H1 (cell line): ENCODE data around the gene CSF2. TPM values are rescaled to one million over a fixed set of nuclear protein-coding genes. Genes with fewer than 3 reads are reported as not detected.

Experiments
- CTCF ChIA-PET: fragments of 300-600 bp; sonication (Branson Sonifier 250); formaldehyde crosslinking; loops from one replicate; lab custom pipeline; 2021; ENCODE audit not compliant: partially characterized antibody; lab: Charles Lee
- POLR2A ChIA-PET: fragments of 300-600 bp; sonication (Branson Sonifier 250); formaldehyde crosslinking; loops from one replicate; lab custom pipeline; 2021; ENCODE audit warnings: inconsistent platforms; ENCODE audit not compliant: partially characterized antibody; lab: Charles Lee
- DNase-seq, 2 experiments: peaks; one replicate each; pipeline versions ENCODE4 v3.0.0 to v3.0.0-alpha.2; 2010 to 2022; ENCODE audit warnings: low spot score in 2 of 2, low read depth in 1 of 2, mixed read lengths in 1 of 2
- FAIRE-seq: peaks from 2 replicates; lab custom pipeline; 2011; peaks lifted over from hg19 to GRCh38; lab: Jason Lieb, UNC
- H2AFZ ChIP-seq: 2 replicates; pipeline ENCODE4 v1.8.1; 2012; ENCODE audit warnings: low read length, inconsistent platforms
- H2AK5ac ChIP-seq: 2 replicates; pipeline ENCODE4 v1.6.1; 2013; ENCODE audit warnings: low read depth, low read length
- H2BK120ac ChIP-seq: replicated peaks from 2 replicates; pipeline ENCODE3; 2013; ENCODE audit warnings: low read depth, low read length, inconsistent platforms
- H2BK12ac ChIP-seq: 2 replicates; pipeline ENCODE4 v1.6.1; 2013; ENCODE audit warnings: low read depth, low read length
- H2BK15ac ChIP-seq: 2 replicates; pipeline ENCODE4 v1.6.1; 2013; ENCODE audit warnings: low read length
- H2BK20ac ChIP-seq: 2 replicates; pipeline ENCODE4 v1.6.1; 2013; ENCODE audit warnings: low read length
- H2BK5ac ChIP-seq: 2 replicates; pipeline ENCODE4 v1.6.1; 2013; ENCODE audit warnings: low read depth, low read length
- H3K14ac ChIP-seq: 2 replicates; pipeline ENCODE4 v1.6.1; 2013; ENCODE audit warnings: inconsistent platforms; ENCODE audit not compliant: insufficient read length
- H3K18ac ChIP-seq: 2 replicates; pipeline ENCODE4 v1.6.1; 2013; ENCODE audit warnings: low read length; ENCODE audit errors: extremely low read depth
- H3K23ac ChIP-seq: 2 replicates; pipeline ENCODE4 v1.6.1; 2013; ENCODE audit warnings: inconsistent platforms; ENCODE audit not compliant: insufficient read length
- H3K23me2 ChIP-seq: 2 replicates; pipeline ENCODE4 v1.6.1; 2013; ENCODE audit warnings: low read depth, low read length
- H3K27ac ChIP-seq: 2 replicates; pipeline ENCODE4 v1.6.1; 2011; ENCODE audit warnings: low read depth, low read length, inconsistent platforms
- H3K27me3 ChIP-seq, 4 experiments: replicated peaks in 1 of 4; 1 replicate in 1 of 4; 2 replicates in 3 of 4; pipeline versions ENCODE4 v1.6.1 to v1.8.1; 2011 to 2013; ENCODE audit warnings: low read length in 3 of 4, mild to moderate bottlenecking in 3 of 4, inconsistent platforms in 2 of 4, mixed read lengths in 2 of 4, moderate library complexity in 1 of 4; ENCODE audit not compliant: control insufficient read depth in 3 of 4, insufficient read depth in 3 of 4; ENCODE audit errors: extremely low read depth in 1 of 4
- H3K36me3 ChIP-seq, 4 experiments: 2 replicates each; pipeline versions ENCODE4 v1.6.1 to v1.8.1; 2011 to 2013; ENCODE audit warnings: mild to moderate bottlenecking in 4 of 4, low read length in 3 of 4, moderate library complexity in 2 of 4, control low read depth in 1 of 4, inconsistent platforms in 1 of 4; ENCODE audit not compliant: insufficient read depth in 4 of 4, control insufficient read depth in 2 of 4
- H3K4ac ChIP-seq: replicated peaks from 2 replicates; pipeline ENCODE3; 2013; ENCODE audit warnings: low read length, low read depth, mixed read lengths, inconsistent platforms; ENCODE audit not compliant: insufficient read length
- H3K4me1 ChIP-seq, 4 experiments: replicated peaks in 1 of 4; 1 replicate in 1 of 4; 2 replicates in 3 of 4; pipeline versions ENCODE4 v1.6.1 to v1.8.1; 2011 to 2013; ENCODE audit warnings: low read length in 3 of 4, inconsistent platforms in 2 of 4, mixed read lengths in 1 of 4; ENCODE audit not compliant: insufficient read depth in 4 of 4, control insufficient read depth in 3 of 4
- H3K4me2 ChIP-seq, 2 experiments: 2 replicates each; pipeline versions ENCODE4 v1.6.1 to v1.8.1; 2011 to 2013; ENCODE audit warnings: low read depth in 2 of 2, low read length in 2 of 2, control low read depth in 1 of 2, inconsistent platforms in 1 of 2, mild to moderate bottlenecking in 1 of 2; ENCODE audit not compliant: insufficient read depth in 1 of 2
- H3K4me3 ChIP-seq, 4 experiments: fragments of 200-600, 300-600 bp in 1 of 4; sonication (generic), shearing (Covaris generic), sonication (Bioruptor Twin) in 1 of 4; 2 replicates each; pipeline versions ENCODE4 v1.5.1 to v1.8.1; 2011 to 2016; ENCODE audit warnings: low read length in 4 of 4, low read depth in 3 of 4, control low read depth in 2 of 4, inconsistent platforms in 2 of 4, mild to moderate bottlenecking in 2 of 4, mixed read lengths in 1 of 4, moderate library complexity in 1 of 4; ENCODE audit not compliant: insufficient read depth in 2 of 4; ENCODE audit errors: extremely low read depth in 1 of 4
- H3K56ac ChIP-seq: replicated peaks from 2 replicates; pipeline ENCODE3; 2013; ENCODE audit warnings: low read depth, mild to moderate bottlenecking, mixed read lengths, low read length, inconsistent platforms; ENCODE audit not compliant: insufficient read length
- H3K79me1 ChIP-seq: 2 replicates; pipeline ENCODE4 v1.6.1; 2013; ENCODE audit warnings: low read depth, low read length, control low read depth
- H3K79me2 ChIP-seq, 2 experiments: 2 replicates each; pipeline versions ENCODE4 v1.6.1 to v1.8.1; 2012 to 2013; ENCODE audit warnings: low read length in 2 of 2, mild to moderate bottlenecking in 2 of 2, inconsistent platforms in 1 of 2; ENCODE audit not compliant: insufficient read depth in 2 of 2, control insufficient read depth in 1 of 2
- H3K9ac ChIP-seq, 4 experiments: replicated peaks in 1 of 4; 1 replicate in 1 of 4; 2 replicates in 3 of 4; pipeline versions ENCODE4 v1.6.1 to v1.8.1; 2011 to 2013; ENCODE audit warnings: low read depth in 3 of 4, low read length in 3 of 4, control low read depth in 2 of 4, mild to moderate bottlenecking in 2 of 4, moderate library complexity in 2 of 4, inconsistent platforms in 1 of 4; ENCODE audit errors: extremely low read depth in 1 of 4
- H3K9me3 ChIP-seq, 2 experiments: 2 replicates each; pipeline versions ENCODE4 v1.6.1 to v1.8.1; 2012 to 2013; ENCODE audit warnings: mild to moderate bottlenecking in 2 of 2, moderate library complexity in 2 of 2, control low read depth in 1 of 2, inconsistent platforms in 1 of 2, low read depth in 1 of 2, low read length in 1 of 2, mixed read lengths in 1 of 2; ENCODE audit not compliant: insufficient read depth in 2 of 2
- H4K20me1 ChIP-seq, 2 experiments: replicated peaks in 1 of 2; 2 replicates each; pipeline versions ENCODE3 to v1.8.1; 2011 to 2013; ENCODE audit warnings: inconsistent platforms in 2 of 2, low read length in 2 of 2, mild to moderate bottlenecking in 1 of 2; ENCODE audit not compliant: insufficient read depth in 2 of 2, control insufficient read depth in 1 of 2
- H4K5ac ChIP-seq: 2 replicates; pipeline ENCODE4 v1.6.1; 2013; ENCODE audit warnings: low read length, low read depth, mixed read lengths, inconsistent platforms; ENCODE audit not compliant: insufficient read length
- H4K8ac ChIP-seq: 2 replicates; pipeline ENCODE4 v1.8.0; 2013; ENCODE audit warnings: mild to moderate bottlenecking, moderate library complexity, low read length, inconsistent platforms; ENCODE audit not compliant: insufficient read depth; ENCODE audit errors: extremely low read depth
- H4K91ac ChIP-seq: replicated peaks from 2 replicates; pipeline ENCODE3; 2013; ENCODE audit warnings: low read length, mixed read lengths, inconsistent platforms; ENCODE audit not compliant: insufficient read length
- ASH2L ChIP-seq: fragments of 200-600, 300-600 bp; sonication (generic); IDR thresholded peaks from one replicate; pipeline ENCODE4 v1.7.1; 2017; ENCODE audit warnings: low read length
- ATF2 ChIP-seq: IDR thresholded peaks from 2 replicates; pipeline ENCODE4 v1.6.1; 2012; ENCODE audit warnings: low read length, inconsistent platforms
- CBX5 ChIP-seq: fragments of 300-800, 300-1000 bp; sonication (generic); IDR thresholded peaks from 2 replicates; pipeline ENCODE4 v1.7.1; 2016; ENCODE audit warnings: antibody characterized with exemption, low read length, low read depth
- CTCF ChIP-seq, 3 experiments: IDR thresholded peaks; 1 replicate in 2 of 3; 2 replicates in 1 of 3; pipeline versions ENCODE4 v1.5.1 to v1.6.1; 2011; ENCODE audit warnings: low read length in 3 of 3, mild to moderate bottlenecking in 3 of 3, inconsistent platforms in 2 of 3, low read depth in 1 of 3, moderate library complexity in 1 of 3; ENCODE audit not compliant: insufficient read depth in 1 of 3; ENCODE audit errors: control extremely low read depth in 1 of 3
- JUN ChIP-seq: IDR thresholded peaks from 2 replicates; pipeline ENCODE4 v1.6.1; 2011; ENCODE audit warnings: low read depth, mild to moderate bottlenecking, improper control_type of control experiment, low read length
- KDM5A ChIP-seq: fragments of 200-600 bp; IDR thresholded peaks from 2 replicates; pipeline ENCODE4 v1.7.1; 2012; ENCODE audit warnings: mild to moderate bottlenecking, low read length, inconsistent platforms, mixed read lengths
- MAFK ChIP-seq: IDR thresholded peaks from 2 replicates; pipeline ENCODE4 v1.6.1; 2012; ENCODE audit warnings: low read depth, mild to moderate bottlenecking, improper control_type of control experiment, low read length
- NANOG ChIP-seq: IDR thresholded peaks from 2 replicates; pipeline ENCODE4 v1.6.1; 2011; ENCODE audit warnings: low read length, low read depth, mild to moderate bottlenecking, inconsistent platforms; ENCODE audit not compliant: insufficient read depth, poor library complexity, severe bottlenecking
- POLR2AphosphoS5 ChIP-seq: IDR thresholded peaks from 2 replicates; pipeline ENCODE4 v1.6.1; 2011; ENCODE audit warnings: low read depth, low read length
- RAD21 ChIP-seq, 2 experiments: IDR thresholded peaks in 1 of 2; conservative IDR thresholded peaks in 1 of 2; 2 replicates each; pipeline ENCODE4 v1.6.1; 2011; ENCODE audit warnings: low read depth in 2 of 2, low read length in 2 of 2, improper control_type of control experiment in 1 of 2, inconsistent platforms in 1 of 2, mild to moderate bottlenecking in 1 of 2, moderate library complexity in 1 of 2
- SP1 ChIP-seq: IDR thresholded peaks from 2 replicates; pipeline ENCODE4 v1.6.1; 2011; ENCODE audit warnings: low read depth, low read length
- polyA plus RNA-seq, 7 experiments: library from polyadenylated mRNA; depleted of rRNA in 3 of 7; stranded (reverse) in 5 of 7; unstranded in 2 of 7; fragments of >200 nt in 5 of 7; fragments of 200-250 nt in 2 of 7; gene quantifications; 1 replicate in 5 of 7; 2 replicates in 1 of 7; 4 replicates in 1 of 7; pipeline versions ENCODE4 v1.2.1 to v1.2.3, GENCODE V29; 2011 to 2013; ENCODE audit warnings: missing spikeins in 2 of 7, mixed read lengths in 2 of 7
- total RNA-seq: library from RNA; stranded (reverse); fragmentation: NEBNext Ultra II Directional; extraction: Animal tissue kit (Norgen Biotek cat#: 25700); gene quantifications from 2 replicates; pipeline ENCODE4 v1.2.1, GENCODE V29; 2021

Gene CSF2
- total and polyA plus RNA-seq, 2 of the 8 experiments (the other 6 are each of a cell fraction or from before 2014, with no cell fraction given) = not detected

- Histone ChIP-seq H3K4me2 (no peak overlapping the region), H2AK5ac (no peak overlapping the region), H3K4ac (no peak overlapping the region), H4K8ac (no peak overlapping the region), H3K79me2 (no peaks in the 10 kb centered on the region), H4K5ac (no peak overlapping the region), H2BK20ac (no peak overlapping the region), H4K20me1 (no peaks in the 10 kb centered on the region), H3K4me1 (no peaks in the 10 kb centered on the region), H3K27me3 (no peaks in the 10 kb centered on the region), H3K4me3 (no peak overlapping the region), H2BK5ac (no peak overlapping the region), H3K79me1 (no peaks in the 10 kb centered on the region), H3K36me3 (no peaks in the 10 kb centered on the region), H3K9me3 (no peaks in the 10 kb centered on the region), H4K91ac (no peak overlapping the region), H3K27ac (no peak overlapping the region), H2BK12ac (no peak overlapping the region), H3K56ac (no peak overlapping the region), H3K9ac (no peak overlapping the region), H2BK15ac (no peak overlapping the region), H3K23ac (no peak overlapping the region), H2AFZ (no peak overlapping the region), H3K18ac (no peak overlapping the region), H3K23me2 (no peaks in the 10 kb centered on the region), H3K14ac (no peak overlapping the region), H2BK120ac (no peak overlapping the region)
- CTCF ChIA-PET = interaction anchor here (1.3 kb wide), 1 partner anchor 134 kb away, joined by 3 read pairs; no protein-coding TSS in a partner anchor
- DNase-seq (no peak), FAIRE-seq (no peak)
- POLR2A ChIA-PET = no interaction called here
- TF ChIP-seq NANOG (no peak), POLR2AphosphoS5 (no peak), CBX5 (no peak), MAFK (no peak), RAD21 (IDR thresholded peaks at IDR 0.05 in 1 of 2, conservative IDR thresholded peaks at IDR 0.05 in 1 of 2; ENCODE audit: low read depth in 2 of 2, low read length in 2 of 2) (no peak), ASH2L (no peak), KDM5A (no peak), CTCF (IDR thresholded peaks at IDR 0.05; ENCODE audit: control extremely low read depth in 1 of 3, insufficient read depth in 1 of 3, low read depth in 1 of 3, low read length in 3 of 3) (no peak), ATF2 (no peak), SP1 (no peak), JUN (no peak)
Measured at GRCh38 chr5:132104556-132104955, 31.0 kb downstream of the CSF2 start.
